ENCODE measurements around the gene PLXNA2. TPM values are rescaled to one million over a fixed set of nuclear protein-coding genes. Genes with fewer than 3 reads are reported as not detected.

PLXNA2 gene
- total and polyA plus RNA-seq, 2 donors (not counting 3 experiments of a cell fraction or from before 2014, with no cell fraction given) = 42.6 to 229 TPM

GRCh38 chr1:208006258-208006920 is 237.8 kb downstream of the PLXNA2 start:
- no peak for TF ChIP-seq CTCF (IDR thresholded peaks at IDR 0.05; ENCODE audit: extremely low read depth in 1 of 2, insufficient read depth in 1 of 2, low read depth in 1 of 2, low read length in 2 of 2)
- TF ChIP-seq POLR2A (IDR thresholded peaks at IDR 0.05; ENCODE audit: low read depth, low read length) = no peak
- no peak for TF ChIP-seq JUN (IDR thresholded peaks at IDR 0.05; ENCODE audit: borderline replicate concordance, insufficient read depth, insufficient read length, low read depth)
- no peak for TF ChIP-seq POLR2AphosphoS5 (IDR thresholded peaks at IDR 0.05; ENCODE audit: insufficient read depth, low read depth, low read length)
- no peak for TF ChIP-seq FOS (IDR thresholded peaks at IDR 0.05; ENCODE audit: borderline replicate concordance, insufficient read depth, low read length)
- TF ChIP-seq GATA2 (IDR thresholded peaks at IDR 0.05; ENCODE audit: insufficient read depth, insufficient read length, low read depth, low read length) = no peak
- no peak for TF ChIP-seq EZH2 (IDR thresholded peaks at IDR 0.05; ENCODE audit: borderline replicate concordance, low read depth, low read length, severe bottlenecking)
- no peak for TF ChIP-seq MAX (IDR thresholded peaks at IDR 0.05; ENCODE audit: insufficient read depth, insufficient read length)
- TF ChIP-seq MYC (IDR thresholded peaks at IDR 0.05; ENCODE audit: low read depth, low read length) = no peak

More at GRCh38 chr1:208006258-208006920, 237.8 kb downstream of the PLXNA2 start:
- DNase-seq (ENCODE audit: low read depth, low spot score) (no peak), FAIRE-seq (no peak)
- Histone ChIP-seq H3K9me3 (replicated peaks; ENCODE audit: control insufficient read depth, insufficient read depth, low read length) (no peaks in the 10 kb centered on the region), H3K36me3 (ENCODE audit: control insufficient read depth in 2 of 2, extremely low read depth in 1 of 2, insufficient read depth in 2 of 2, low read length in 2 of 2) (no peaks in the 10 kb centered on the region), H3K79me2 (ENCODE audit: control insufficient read depth, insufficient read depth, low read length) (no peaks in the 10 kb centered on the region), H4K20me1 (replicated peaks; ENCODE audit: control insufficient read depth, extremely low read depth, insufficient read depth, low read length) (no peaks in the 10 kb centered on the region), H3K4me2 (ENCODE audit: insufficient read depth, low read length) (no peak overlapping the region), H3K4me1 (ENCODE audit: control insufficient read depth, extremely low read depth, insufficient read depth, low read length) (peaks cover 7% of the 10 kb centered on the region), H3K27me3 (ENCODE audit: control insufficient read depth in 2 of 2, insufficient read depth in 2 of 2, low read length in 2 of 2) (peaks cover 2 to 4% of the 10 kb centered on the region in 2 experiments), H3K9ac (replicated peaks; ENCODE audit: extremely low read depth, insufficient read depth, low read length) (no peak overlapping the region), H3K9me1 (replicated peaks; ENCODE audit: control insufficient read depth, extremely low read depth, insufficient read depth, low read length) (no peaks in the 10 kb centered on the region), H3K27ac (ENCODE audit: insufficient read depth, low read depth, low read length) (no peak overlapping the region), H3K4me3 (replicated peaks in 1 of 3; ENCODE audit: insufficient read depth in 1 of 3, low read depth in 1 of 3, low read length in 3 of 3) (no peak overlapping the region), H2AFZ (ENCODE audit: low read depth, low read length) (no peak overlapping the region)
- intact Hi-C loops (cut with micrococcal nuclease) (no loop called here), dilution Hi-C loops (cut with MboI; ENCODE audit: extremely low pct_ligation_motif_present, low sequenced_read_pairs) (no loop called here)
- ChIA-PET CTCF (interaction anchor here (0.6 to 2.9 kb wide), 3 partner anchors 8 to 15 kb away, joined by 4 to 20 read pairs (median 11); no protein-coding TSS in a partner anchor), POLR2A (no interaction called here)
- no TSS peak for BruUV-seq (replicated peaks)
